ENCODE measurements around the gene CFAP74. TPM values are rescaled to one million over a fixed set of nuclear protein-coding genes. Genes with fewer than 3 reads are reported as not detected.

Gene CFAP74
- total RNA-seq, 1 donor from 2014 or later = not detected

DNA sequence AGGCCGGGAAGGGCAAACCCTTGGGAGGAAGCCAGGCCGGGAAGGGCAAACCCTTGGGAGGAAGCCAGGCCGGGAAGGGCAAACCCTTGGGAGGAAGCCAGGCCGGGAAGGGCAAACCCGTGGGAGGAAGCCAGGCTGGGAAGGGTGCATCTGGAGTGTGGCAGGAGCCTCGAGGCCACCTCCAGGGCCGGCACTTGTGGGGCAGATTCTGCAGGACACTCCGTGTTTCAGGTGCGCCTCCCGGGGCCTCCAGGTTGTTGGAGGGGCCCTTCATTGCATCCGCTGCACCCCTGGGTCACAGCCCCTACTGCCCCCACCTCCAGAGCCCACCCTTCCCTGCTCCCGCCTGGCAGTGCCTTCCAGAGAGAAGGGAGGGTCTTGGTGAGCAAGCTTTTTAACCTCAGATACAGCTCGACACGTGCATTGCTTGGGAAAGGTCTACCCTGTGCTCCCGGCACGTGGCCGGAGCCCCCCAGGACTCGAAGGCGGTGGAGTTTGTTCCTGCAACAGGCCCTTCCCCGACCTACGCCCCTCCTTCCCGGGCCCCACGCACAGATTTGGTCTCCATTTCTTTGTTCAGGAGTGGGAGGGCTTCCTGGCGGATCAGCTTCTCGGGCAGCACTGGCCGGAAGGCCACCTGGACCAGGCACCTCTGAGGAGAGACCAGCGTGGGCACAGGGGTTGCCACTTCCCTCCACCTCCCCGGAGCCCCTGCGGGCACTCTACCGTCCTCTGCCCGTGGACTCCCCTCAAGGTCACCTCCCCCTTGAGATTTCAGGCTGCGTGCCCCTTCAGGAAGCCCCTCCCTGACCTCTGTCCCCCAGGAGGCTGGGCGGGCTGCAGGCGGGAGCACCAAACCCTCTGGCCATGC lies 75.1 kb downstream of the CFAP74 start:
- H3K4me3 ChIP-seq (ENCODE audit: low read depth, low read length) = no peak overlapping the region
- DNase-seq (ENCODE audit: low read depth) = no peak
- no peaks in the 10 kb centered on the region for H3K36me3 ChIP-seq (ENCODE audit: control insufficient read depth, insufficient read depth, low read length)
- TF ChIP-seq, protein P1, sequence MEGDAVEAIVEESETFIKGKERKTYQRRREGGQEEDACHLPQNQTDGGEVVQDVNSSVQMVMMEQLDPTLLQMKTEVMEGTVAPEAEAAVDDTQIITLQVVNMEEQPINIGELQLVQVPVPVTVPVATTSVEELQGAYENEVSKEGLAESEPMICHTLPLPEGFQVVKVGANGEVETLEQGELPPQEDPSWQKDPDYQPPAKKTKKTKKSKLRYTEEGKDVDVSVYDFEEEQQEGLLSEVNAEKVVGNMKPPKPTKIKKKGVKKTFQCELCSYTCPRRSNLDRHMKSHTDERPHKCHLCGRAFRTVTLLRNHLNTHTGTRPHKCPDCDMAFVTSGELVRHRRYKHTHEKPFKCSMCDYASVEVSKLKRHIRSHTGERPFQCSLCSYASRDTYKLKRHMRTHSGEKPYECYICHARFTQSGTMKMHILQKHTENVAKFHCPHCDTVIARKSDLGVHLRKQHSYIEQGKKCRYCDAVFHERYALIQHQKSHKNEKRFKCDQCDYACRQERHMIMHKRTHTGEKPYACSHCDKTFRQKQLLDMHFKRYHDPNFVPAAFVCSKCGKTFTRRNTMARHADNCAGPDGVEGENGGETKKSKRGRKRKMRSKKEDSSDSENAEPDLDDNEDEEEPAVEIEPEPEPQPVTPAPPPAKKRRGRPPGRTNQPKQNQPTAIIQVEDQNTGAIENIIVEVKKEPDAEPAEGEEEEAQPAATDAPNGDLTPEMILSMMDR (IDR thresholded peaks at IDR 0.05; ENCODE audit: insufficient read depth, low read length, poor library complexity, severe bottlenecking) = no peak
- peaks cover 7% of the 10 kb centered on the region for H3K27me3 ChIP-seq (ENCODE audit: control insufficient read depth, insufficient read depth, low read length)

DNA sequence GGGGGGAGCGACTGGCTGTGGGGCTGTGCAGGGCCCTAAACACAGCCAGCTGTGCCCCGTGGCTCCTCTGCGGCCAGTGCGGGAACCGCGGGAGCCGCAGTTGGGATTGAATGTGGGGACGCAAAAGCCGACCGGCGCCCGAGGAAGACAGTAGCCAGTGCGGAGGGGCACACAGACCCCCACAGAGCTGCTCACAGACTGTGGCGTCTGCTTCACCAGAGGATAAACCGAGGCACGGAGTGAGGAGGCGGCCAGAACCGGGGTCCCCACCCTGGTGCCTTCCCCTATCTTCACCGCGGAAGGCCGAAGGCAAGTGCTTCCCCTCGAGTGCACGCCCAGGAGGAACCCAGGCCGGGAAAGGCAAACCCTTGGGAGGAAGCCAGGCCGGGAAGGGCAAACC lies 75.8 kb downstream of the CFAP74 start:
- Histone ChIP-seq H3K36me3 (ENCODE audit: control insufficient read depth, insufficient read depth, low read length) (no peaks in the 10 kb centered on the region), H3K4me3 (ENCODE audit: low read depth, low read length) (no peak overlapping the region), H3K27me3 (ENCODE audit: control insufficient read depth, insufficient read depth, low read length) (peaks cover 9% of the 10 kb centered on the region)
- no peak for DNase-seq (ENCODE audit: low read depth)
- TF ChIP-seq, protein P1 (IDR thresholded peaks at IDR 0.05; ENCODE audit: insufficient read depth, low read length, poor library complexity, severe bottlenecking) = no peak

DNA sequence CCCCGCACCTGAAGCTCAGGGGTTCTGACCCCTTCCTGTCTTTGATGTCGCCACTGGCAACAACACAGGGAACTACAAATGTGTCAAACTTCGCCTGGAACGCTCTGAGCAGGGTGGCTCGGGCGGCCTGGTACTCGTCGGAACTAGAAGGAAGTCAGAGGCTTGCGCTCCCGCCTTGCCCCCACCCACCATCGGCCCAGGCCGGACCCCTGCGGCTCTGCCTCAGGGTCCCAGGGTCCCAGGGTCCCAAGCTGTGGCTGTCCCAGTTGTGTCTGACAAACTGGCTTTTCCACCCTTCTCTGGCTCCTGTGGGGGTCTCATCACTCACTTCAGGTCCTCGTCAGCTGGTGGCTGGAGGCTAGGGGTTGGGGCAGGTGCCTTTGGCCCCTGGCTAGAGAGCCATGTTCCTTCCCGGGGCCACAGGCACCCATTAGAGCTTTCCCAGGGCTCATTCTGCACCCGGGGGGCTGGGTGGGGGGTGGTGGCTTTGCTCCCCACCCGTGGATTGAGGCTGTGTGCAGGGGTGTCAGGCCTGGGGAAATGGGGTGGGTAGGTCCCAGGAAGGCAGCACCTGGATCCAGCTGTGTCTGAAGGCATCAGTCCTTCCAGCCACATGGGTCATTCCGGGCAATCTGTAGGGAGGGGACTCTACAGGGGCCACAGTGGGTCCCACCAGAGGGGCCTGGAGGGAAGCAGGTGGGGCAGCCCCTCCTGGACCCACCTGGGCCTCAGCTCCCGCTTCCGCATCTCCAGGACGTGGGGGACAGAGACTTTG lies 76.5 kb downstream of the CFAP74 start:
- Histone ChIP-seq H3K4me3 (ENCODE audit: low read depth, low read length) (no peak overlapping the region), H3K27me3 (ENCODE audit: control insufficient read depth, insufficient read depth, low read length) (peaks cover 9% of the 10 kb centered on the region), H3K36me3 (ENCODE audit: control insufficient read depth, insufficient read depth, low read length) (no peaks in the 10 kb centered on the region)
- TF ChIP-seq, protein P1 (IDR thresholded peaks at IDR 0.05; ENCODE audit: insufficient read depth, low read length, poor library complexity, severe bottlenecking) = no peak
- no peak for DNase-seq (ENCODE audit: low read depth)

DNA sequence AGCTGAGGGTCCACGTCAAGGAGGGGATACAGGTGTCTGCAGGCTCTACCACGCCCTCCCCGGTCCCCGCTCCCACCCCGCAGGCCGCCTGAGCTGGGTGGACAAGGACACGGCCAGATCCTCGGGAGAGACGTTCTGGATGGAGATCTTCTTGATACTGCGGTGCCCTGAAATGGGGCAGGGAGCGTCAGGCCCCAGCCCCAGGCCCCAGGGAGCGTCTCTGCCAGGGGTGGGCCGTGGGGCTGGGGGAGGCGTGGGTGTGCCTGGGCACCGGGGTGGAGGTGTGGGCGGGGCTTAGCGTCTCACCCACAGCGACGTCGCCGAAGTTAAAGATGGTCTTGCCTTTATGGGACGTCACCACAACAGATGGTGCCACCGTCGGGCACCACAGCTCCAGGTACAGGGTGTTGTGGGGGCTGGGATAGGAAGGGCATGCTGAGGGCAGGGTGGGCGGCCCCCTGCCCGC lies 77.2 kb downstream of the CFAP74 start:
- no peak overlapping the region for H3K4me3 ChIP-seq (ENCODE audit: low read depth, low read length)
- TF ChIP-seq, protein P1 (IDR thresholded peaks at IDR 0.05; ENCODE audit: insufficient read depth, low read length, poor library complexity, severe bottlenecking) = no peak
- no peaks in the 10 kb centered on the region for H3K36me3 ChIP-seq (ENCODE audit: control insufficient read depth, insufficient read depth, low read length)
- H3K27me3 ChIP-seq (ENCODE audit: control insufficient read depth, insufficient read depth, low read length) = peaks cover 9% of the 10 kb centered on the region
- no peak for DNase-seq (ENCODE audit: low read depth)

DNA sequence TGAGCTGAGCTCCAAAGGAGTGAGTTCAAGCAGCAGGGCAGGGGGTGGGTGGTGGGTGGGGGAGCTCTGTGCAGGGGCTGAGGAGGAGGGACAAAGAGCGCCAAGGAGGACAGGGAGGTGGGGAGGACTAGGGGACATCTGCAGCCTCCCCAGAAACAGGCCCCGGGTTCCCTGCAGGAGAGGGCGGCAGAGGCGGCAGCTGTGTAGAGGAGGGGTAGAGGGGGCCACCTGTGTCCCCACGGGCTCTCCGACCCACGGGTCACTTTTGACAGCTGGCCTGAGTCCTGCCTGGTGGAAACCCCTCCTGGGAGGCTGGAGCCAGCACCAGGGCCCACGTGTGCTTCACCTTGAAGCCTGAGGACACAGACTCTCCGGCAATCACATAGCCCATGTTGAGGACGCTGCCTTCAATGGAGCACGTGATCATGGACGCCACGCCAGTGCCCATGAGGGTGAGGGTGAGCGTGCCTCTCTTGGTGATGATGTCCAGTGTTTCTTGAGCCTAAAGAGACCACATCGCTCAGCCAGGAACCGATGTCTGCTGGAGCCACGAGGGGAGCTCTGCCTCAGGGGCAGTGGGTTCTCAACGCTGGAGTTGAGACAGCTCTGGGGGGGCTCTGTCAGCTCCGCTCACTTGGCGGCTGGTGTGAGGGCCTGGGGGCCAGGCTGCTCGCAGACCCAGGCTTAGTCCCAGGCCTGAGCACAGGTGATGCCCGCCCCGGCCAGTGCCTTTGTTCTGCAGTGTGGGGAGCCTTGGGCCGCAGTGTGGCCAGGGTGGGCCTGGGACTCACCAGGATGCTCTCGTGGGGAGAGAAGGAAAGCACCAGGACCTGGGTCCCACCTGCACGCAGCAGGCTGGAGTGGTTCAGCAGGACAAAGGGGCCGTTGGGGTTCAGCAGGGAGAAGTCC lies 77.9 kb downstream of the CFAP74 start:
- peaks cover 9% of the 10 kb centered on the region for H3K27me3 ChIP-seq (ENCODE audit: control insufficient read depth, insufficient read depth, low read length)
- DNase-seq (ENCODE audit: low read depth) = no peak
- no peak overlapping the region for H3K4me3 ChIP-seq (ENCODE audit: low read depth, low read length)
- TF ChIP-seq, protein P1 (IDR thresholded peaks at IDR 0.05; ENCODE audit: insufficient read depth, low read length, poor library complexity, severe bottlenecking) = no peak
- no peaks in the 10 kb centered on the region for H3K36me3 ChIP-seq (ENCODE audit: control insufficient read depth, insufficient read depth, low read length)

Measured in kidney epithelial cell (primary cell).